Measurements from ENCODE around the gene HOXD12. TPM values are rescaled to one million over a fixed set of nuclear protein-coding genes. Genes with fewer than 3 reads are reported as not detected.

Gene HOXD12
- total RNA-seq, 1 donor from 2014 or later: not detected

DNA sequence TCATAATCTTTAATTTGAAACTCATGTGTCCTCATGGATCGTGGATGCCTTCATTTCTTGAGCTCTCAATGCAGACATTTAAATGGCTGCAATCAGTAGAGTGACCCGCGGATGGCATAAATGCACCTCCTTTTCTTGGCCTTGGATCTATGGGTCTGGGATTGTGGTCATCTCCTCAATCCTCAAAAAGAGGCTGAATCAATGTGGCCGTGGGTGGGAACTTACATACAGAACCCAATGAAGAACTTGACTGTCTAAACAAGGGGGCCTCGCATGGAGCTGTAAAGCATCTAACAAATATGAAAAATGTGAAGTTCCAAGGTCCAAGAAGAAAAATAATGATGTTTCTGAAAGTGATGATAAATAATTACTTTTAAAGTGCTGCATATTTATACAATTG, 4.2 kb upstream of the HOXD12 start:
- no peak for TF ChIP-seq CTCF (IDR thresholded peaks at IDR 0.05; ENCODE audit: insufficient read depth, low read length, severe bottlenecking)
- DNase-seq (ENCODE audit: low read depth) (no peak), FAIRE-seq (no peak)
- no peaks in the 10 kb centered on the region for H3K36me3 ChIP-seq (ENCODE audit: control insufficient read depth, insufficient read depth, low read length)
- H3K27me3 ChIP-seq (ENCODE audit: control insufficient read depth, insufficient read depth, low read length): peaks cover 74% of the 10 kb centered on the region
- H3K4me3 ChIP-seq (ENCODE audit: low read depth, low read length): no peak overlapping the region

DNA sequence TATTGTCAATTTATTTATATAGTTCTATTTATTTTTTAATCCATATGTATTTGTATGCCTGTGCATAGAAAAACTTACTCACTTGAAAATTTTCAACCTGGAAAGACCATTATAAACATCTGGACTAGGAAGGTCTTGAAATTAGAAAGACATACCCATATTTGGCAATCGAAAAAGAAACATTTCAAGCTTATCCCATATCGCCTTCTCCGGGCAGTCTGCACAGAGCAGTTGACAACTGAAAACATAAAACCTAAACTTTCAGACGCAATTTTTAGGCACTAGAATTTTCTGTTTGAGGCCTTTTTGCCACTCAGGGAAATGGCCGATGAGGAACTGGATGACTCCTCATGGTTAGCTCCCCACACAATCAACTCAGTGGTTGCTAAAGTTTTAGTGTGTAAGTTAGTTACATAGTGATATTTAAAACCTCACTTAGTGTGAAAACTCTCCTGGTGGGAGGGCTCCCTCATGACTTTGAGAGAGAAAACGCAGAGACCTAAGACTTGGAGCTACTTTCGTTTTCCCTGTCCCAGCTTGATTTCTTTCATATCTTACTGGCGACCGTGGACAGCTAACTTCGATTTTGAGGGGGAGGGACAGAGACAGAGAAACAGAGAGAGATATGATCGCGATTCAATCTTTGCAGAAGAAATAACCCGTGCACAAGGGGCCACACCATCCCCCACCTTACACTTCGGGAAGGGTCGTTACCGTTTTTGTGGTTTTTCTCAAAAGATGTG, 3.2 kb upstream of the HOXD12 start:
- no peak overlapping the region for H3K4me3 ChIP-seq (ENCODE audit: low read depth, low read length)
- no peak for DNase-seq (ENCODE audit: low read depth)
- FAIRE-seq: no peak
- no peaks in the 10 kb centered on the region for H3K36me3 ChIP-seq (ENCODE audit: control insufficient read depth, insufficient read depth, low read length)
- no peak for TF ChIP-seq CTCF (IDR thresholded peaks at IDR 0.05; ENCODE audit: insufficient read depth, low read length, severe bottlenecking)
- peaks cover 77% of the 10 kb centered on the region for H3K27me3 ChIP-seq (ENCODE audit: control insufficient read depth, insufficient read depth, low read length)

DNA sequence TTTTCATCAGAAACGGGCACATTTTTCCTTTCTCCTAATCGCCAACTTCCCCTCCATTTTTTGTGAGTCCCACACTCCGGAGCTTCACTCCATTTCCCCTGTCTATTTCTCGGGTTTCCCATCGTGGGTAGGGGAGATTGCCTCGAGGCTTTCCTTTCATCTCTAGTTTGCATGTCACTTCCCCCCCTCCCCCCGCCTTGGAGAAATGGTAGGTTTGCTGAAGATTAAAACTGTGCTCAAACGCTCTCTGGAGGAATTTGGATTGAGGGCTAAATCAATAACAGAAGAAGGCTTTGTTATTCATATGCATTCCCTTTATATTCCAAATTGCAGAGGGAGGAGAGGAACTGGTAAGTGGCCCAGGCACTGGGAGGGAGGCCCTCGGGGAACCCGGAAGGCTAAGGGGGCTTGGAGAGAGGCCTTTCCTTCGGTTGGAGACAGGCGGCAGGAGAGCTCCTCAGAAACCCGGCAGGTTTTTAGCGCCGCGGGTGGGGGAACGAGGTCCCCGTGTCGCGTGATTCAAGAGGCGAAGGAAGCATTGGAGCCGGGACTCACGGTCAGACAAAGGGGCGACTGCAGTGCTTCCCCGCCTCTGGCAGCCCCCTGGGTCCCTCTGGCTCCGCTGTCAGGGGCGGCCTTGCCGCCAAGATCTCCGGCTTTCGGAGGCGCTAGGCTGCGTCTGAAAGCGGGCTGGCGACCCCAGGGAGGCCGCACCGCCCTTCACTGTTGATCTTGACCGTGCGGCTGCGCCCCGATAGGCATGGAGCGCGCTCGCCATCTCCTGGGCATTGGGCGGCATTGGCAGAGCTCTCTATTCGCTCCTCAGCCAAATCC, 2.4 kb upstream of the HOXD12 start:
- Histone ChIP-seq H3K36me3 (ENCODE audit: control insufficient read depth, insufficient read depth, low read length) (no peaks in the 10 kb centered on the region), H3K27me3 (ENCODE audit: control insufficient read depth, insufficient read depth, low read length) (peaks cover 77% of the 10 kb centered on the region), H3K4me3 (ENCODE audit: low read depth, low read length) (no peak overlapping the region)
- DNase-seq (ENCODE audit: low read depth): peak; percentile 27
- no peak for FAIRE-seq
- peak; percentile 94 for TF ChIP-seq CTCF (IDR thresholded peaks at IDR 0.05; ENCODE audit: insufficient read depth, low read length, severe bottlenecking)

GRCh38 chr2:176097820-176098365, 1.7 kb upstream of the HOXD12 start:
- FAIRE-seq: no peak
- Histone ChIP-seq H3K27me3 (ENCODE audit: control insufficient read depth, insufficient read depth, low read length) (peaks cover 81% of the 10 kb centered on the region), H3K36me3 (ENCODE audit: control insufficient read depth, insufficient read depth, low read length) (no peaks in the 10 kb centered on the region), H3K4me3 (ENCODE audit: low read depth, low read length) (no peak overlapping the region)
- no peak for DNase-seq (ENCODE audit: low read depth)
- no peak for TF ChIP-seq CTCF (IDR thresholded peaks at IDR 0.05; ENCODE audit: insufficient read depth, low read length, severe bottlenecking)

- DNase-seq (ENCODE audit: low read depth) (no peak), FAIRE-seq (no peak)
- Histone ChIP-seq H3K27me3 (ENCODE audit: control insufficient read depth, insufficient read depth, low read length) (peaks cover 79% of the 10 kb centered on the region), H3K36me3 (ENCODE audit: control insufficient read depth, insufficient read depth, low read length) (no peaks in the 10 kb centered on the region), H3K4me3 (ENCODE audit: low read depth, low read length) (no peak overlapping the region)
- no peak for TF ChIP-seq CTCF (IDR thresholded peaks at IDR 0.05; ENCODE audit: insufficient read depth, low read length, severe bottlenecking)
Measured at GRCh38 chr2:176098366-176099158, 1.0 kb upstream of the HOXD12 start.
